GM21723 (cell line): ENCODE results near the gene PIH1D2.
"Not testable (repeated sequence)": the region's sequence is repeated elsewhere in the genome, so short reads cannot be mapped to it uniquely, and the experiment has no call there.

Source experiments
- ATAC-seq: cut with Tn5 transposase; IDR thresholded peaks from one replicate; pipeline ENCODE4 v1.9.1; 2021; ENCODE audit warnings: mild to moderate bottlenecking, moderate library complexity; ENCODE audit not compliant: unreplicated experiment

The PIH1D2 gene

DNA sequence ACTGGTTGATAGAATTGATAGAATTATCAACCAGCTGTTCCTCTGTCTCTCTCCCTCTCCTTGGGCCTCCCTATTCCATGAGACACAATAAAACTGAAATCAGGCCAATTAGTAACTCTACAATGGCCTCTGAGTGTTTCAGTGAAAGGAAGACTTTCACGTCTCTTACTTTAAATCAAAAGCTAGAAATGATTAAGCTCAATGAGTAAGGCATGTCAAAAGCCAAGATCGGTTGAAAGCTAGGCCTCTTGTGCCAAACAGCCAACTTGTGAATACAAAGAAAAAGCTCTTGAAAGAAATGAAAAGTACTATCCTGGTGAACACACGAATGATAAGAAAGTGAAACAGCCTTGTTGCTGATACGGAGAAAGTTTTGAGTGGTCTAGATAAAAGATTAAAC lies 16.6 kb downstream of the PIH1D2 start:
- ATAC-seq: no peak

DNA sequence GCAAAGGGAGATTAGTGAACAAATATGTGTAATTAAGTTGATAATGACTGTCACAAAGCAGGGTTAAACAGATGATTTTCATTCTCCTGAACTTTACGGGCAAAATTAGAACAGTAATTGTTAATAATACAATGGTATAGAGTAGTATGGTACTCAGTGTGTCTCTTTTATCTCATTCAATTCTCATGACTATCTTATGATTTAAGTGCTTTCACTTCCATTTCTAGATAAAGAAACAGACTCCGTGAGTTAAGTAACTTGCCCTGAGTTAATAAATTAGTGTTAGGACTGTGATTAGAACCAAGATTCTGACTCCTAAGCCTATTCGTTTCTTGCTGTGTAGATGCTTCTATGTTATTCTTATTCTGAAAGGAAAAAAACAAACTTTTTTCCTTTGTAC lies 22.0 kb downstream of the PIH1D2 start:
- ATAC-seq: no peak

DNA sequence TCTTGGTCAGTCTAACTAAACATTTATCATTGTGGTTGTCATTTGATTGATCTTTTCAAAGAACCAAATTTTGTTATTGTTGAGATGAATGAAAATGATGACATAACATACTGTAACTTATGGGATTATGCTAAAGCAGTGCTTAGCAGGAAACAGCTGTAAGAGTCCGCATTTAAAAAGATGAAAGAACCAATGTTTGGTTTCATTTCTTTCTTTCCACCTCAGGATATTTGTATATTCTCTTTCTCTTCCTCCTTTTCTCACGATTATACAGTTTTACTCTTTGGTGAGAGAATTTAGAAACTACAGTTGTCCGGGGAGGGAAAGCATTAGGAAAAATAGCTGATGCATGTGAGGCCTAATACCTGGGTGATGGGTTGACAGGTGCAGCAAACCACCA lies 23.1 kb downstream of the PIH1D2 start:
- ATAC-seq: peak; percentile 91

DNA sequence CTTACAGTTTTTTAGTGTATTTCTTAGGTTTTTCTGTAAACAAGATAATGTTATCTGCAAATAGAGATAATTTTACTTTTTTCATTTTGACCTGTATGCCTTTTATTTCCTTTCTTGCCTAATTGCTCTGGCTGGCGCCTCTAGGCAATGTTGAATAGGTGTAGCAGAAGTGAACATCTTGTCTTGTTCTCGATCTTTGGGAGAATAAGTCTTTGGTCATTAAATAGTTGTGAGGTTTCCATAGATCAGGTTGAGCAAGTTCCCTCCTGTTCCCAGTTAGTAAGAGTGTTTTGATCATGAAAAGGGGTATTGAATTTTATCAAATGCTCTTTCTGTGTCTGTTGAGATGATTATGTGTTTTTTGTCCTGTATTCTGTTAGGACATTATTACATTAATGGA lies 24.0 kb downstream of the PIH1D2 start:
- no peak for ATAC-seq

DNA sequence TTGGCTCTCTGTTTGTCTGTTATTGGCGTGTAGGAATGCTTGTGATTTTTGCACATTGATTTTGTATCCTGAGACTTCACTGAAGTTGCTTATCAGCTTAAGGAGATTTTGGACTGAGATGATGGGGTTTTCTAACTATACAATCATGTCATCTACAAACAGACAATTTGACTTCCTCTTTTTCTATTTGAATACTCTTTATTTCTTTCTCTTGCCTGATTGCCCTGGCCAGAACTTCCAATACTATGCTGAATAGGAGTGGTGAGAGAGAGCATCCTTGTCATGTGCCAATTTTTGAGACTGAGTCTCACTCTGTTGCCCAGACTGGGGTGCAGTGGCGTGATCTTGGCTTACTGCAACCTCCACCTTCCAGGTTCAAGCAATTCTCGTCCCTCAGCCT lies 25.6 kb downstream of the PIH1D2 start:
- ATAC-seq: not testable (repeated sequence)

DNA sequence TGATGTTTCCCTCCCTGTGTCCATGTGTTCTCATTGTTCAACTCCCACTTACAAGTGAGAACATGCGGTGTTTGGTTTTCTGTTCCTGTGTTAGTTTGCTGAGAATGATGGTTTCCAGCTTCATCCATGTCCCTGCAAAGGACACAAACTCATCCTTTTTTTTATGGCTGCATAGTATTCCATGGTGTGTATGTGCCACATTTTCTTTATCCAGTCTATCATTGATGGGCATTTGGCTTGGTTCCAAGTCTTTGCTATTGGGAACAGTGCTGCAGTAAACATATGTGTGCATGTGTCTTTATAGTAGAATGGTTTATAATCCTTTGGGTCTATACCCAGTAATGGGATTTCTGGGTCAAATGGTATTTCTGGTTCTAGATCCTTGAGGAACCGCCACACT lies 27.2 kb downstream of the PIH1D2 start:
- ATAC-seq: not testable (repeated sequence)

DNA sequence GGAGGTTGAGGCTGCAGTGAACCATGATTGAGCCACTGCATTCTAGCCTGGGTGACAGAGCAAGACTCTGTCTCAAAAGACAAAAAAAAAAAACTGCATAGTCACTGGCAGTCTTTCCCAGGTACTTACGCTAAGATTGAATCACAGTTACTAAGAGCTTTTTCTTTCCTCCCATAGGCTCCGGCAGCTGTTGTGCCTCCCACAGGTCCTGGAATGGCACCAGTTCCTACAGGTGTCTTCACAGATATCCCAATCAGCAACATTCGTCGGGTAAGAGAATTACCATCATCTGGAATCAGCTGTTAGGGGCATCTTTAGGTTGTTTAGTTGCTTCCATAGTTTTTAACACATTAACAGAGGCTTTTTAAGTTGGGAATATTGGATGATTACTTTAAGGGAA lies 28.9 kb downstream of the PIH1D2 start:
- ATAC-seq: no peak

DNA sequence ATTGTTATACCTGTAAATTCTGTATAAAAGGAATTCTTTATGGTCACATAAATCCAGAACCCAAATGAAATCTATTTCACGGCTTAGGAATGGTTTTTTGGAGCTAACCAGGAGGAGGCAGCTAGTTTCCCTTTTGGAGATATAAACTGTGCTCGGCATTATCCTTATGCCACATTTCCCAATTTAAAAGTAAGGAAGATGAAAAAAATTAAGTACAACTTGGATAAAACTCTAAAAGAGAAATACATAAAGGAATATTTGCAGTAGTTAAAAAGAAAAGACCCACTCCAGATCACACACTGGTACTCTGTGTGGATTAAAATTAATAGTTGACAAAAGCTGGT lies 30.9 kb downstream of the PIH1D2 start:
- no peak for ATAC-seq

DNA sequence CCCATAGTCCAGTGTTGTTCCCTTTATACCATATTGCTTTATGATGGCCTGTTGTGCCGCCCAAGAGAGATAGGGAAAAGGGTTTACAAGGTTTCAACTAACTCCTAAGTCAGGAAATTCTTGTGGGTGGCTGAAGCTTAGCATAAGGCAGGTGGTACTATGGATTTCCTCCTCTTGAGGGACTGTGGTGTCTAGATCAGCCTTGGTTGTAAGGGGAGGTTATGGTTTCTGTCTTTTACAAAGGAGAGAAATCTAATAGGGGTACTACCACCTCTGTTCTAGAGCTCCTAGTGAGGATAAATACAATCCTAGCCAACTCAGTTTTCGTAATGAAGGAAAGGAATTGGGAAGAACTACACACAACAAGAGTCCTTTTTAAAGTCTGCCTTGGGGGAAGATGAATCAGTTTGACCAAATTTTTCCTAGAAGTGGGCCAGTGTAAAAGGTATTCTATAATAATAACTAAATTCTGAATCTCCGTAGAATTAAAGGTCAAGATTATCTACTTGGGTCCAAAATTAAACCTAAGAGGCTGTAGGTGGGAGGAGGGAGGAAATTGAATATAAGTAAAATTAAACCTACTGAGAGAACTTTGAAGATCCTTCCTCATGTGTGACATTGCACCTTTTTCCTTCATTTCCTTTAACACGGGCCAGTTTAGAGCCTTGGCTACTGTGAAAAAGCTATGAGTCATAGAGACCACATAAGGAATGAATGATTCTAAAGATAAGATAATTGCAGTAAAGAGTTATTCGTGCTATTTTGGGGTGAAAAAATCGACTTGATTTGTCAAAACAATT lies 31.5 kb downstream of the PIH1D2 start:
- ATAC-seq: no peak

DNA sequence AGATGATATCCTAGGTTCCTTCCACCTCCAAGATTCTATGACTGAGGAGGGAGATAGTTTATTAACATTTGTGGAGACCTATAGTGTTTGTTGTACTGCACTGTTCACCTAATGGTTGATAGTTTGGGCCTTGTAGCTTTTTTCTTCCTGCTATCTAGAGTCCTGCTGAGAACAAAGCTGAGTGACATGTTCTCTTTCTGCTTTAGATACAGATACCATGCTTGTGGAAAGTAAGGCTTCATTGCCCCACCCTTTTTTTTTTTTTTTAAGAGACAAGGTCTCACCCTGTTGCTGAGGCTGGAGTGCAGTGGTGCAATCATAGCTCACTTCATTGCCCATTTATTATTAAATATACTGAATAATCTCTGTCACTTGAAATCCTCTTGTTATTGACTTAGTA lies 36.3 kb downstream of the PIH1D2 start:
- no peak for ATAC-seq

DNA sequence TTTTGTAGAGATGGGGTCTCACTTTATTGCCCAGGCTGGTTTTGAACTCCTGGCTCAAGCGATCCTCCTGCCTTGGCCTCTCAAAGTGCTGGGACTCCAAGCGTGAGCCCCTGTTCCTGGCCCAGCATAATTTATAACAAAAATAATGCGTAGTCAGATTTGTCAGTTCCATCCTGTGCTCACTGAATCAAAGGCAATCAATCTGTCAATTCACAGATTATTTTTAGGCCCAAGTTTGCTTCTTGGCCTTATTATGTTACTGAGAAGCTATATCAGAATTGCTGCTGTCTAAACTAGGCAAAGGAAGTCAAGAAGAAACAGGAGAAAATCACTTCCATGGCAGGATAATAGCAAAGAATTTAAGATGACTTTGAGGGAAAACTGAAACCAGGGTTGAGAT lies 39.9 kb downstream of the PIH1D2 start:
- ATAC-seq: no peak

DNA sequence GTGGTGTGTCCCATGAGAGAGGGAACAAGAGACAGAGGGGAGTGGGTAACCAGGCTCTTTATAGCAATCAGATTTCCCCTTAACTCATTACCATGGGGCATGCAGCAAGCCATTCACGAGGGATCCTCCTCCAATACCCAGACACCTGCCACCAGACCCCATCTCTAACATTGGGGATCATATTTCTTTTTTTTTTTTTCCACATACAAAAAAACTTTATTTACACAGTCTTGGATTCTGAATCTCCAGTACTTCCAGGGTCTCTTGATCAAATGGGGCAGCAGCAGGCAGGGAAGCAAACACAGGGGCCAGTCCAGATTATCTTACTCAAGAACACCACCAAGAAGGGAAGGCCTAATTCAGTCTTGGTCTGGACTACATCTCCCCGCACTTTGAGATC lies 44.4 kb downstream of the PIH1D2 start:
- no peak for ATAC-seq

DNA sequence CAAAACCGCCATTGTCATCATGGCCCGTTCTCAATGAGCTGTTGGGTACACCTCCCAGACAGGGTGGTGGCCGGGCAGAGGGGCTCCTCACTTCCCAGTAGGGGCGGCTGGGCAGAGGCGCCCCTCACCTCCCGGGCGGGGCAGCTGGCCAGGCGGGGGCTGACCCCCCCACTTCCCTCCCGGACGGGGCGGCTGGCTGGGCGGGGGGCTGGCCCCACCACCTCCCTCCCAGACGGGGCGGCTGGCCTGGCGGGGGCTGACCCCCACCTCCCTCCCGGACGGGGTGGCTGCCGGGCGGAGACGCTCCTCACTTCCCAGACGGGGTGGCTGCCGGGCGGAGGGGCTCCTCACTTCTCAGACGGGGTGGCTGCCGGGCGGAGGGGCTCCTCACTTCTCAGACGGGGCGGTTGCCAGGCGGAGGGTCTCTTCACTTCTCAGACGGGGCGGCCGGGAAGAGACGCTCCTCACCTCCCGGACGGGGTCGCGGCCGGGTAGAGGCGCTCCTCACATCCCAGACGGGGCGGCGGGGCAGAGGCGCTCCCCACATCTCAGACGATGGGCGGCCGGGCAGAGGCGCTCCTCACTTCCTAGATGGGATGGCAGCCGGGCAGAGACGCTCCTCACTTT lies 46.9 kb downstream of the PIH1D2 start:
- not testable (repeated sequence) for ATAC-seq

DNA sequence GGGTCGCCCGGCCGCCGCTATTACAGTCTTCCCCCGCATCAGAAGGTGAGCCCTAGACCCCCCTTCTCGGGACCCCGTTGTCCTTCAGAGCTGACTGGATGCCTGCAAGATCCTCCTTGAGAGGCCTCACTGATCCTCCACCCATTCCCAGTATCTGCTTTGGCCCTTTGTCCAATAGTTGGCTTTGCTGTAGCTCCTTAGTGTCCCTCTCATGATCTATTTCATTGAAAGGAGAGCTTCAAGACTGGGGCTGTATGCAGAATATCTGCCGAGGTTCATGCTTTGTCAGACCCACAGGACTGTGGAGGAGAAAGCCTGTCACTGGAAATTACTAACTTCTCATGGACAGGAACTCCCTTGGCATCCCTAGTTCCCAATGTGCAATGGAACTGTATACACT lies 48.1 kb downstream of the PIH1D2 start:
- peak; percentile 10 for ATAC-seq

DNA sequence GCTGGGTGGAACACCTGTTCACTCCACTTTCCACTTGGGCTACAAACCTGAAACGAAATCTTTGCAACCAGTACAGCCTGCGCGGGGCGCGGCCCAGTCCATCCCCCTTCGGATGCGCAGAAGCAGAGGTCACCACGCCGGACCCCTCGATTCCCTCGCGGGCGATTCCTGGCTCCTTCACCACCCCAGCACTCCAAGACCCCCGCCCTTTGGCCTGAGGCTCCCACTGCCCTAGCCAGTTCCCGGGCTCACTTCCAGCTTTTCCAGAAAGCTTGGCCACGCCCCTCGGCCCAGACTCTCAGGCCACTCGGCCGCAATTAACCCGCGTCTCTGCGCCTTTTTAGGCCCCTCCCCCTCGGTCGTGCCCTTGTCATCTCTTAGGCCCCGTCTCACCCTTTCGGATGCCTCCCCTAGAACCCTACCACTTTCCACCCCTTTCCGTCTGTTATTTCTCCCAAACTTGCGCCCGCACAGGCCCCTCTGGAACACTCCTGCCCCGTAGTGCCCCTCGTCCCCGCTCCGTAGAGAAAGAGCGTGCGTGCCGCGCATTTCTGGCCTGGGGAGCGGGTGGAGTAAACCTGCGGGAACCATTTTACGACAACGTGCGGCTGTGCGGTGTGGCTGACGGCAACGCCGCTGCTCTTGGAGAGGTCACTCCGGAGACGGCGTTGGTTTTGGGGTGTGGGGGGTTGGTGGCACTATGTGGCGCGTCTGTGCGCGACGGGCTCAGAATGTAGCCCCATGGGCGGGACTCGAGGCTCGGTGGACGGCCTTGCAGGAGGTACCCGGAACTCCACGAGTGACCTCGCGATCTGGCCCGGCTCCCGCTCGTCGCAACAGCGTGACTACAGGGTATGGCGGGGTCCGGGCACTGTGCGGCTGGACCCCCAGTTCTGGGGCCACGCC lies 48.8 kb downstream of the PIH1D2 start, which contains the start of gene DLAT:
TSS of gene DLAT (plus strand) at position 636 of the 906 bp plus-strand sequence. CDS start at position 701, 65 bp downstream.
- peak; percentile 76 for ATAC-seq

DNA sequence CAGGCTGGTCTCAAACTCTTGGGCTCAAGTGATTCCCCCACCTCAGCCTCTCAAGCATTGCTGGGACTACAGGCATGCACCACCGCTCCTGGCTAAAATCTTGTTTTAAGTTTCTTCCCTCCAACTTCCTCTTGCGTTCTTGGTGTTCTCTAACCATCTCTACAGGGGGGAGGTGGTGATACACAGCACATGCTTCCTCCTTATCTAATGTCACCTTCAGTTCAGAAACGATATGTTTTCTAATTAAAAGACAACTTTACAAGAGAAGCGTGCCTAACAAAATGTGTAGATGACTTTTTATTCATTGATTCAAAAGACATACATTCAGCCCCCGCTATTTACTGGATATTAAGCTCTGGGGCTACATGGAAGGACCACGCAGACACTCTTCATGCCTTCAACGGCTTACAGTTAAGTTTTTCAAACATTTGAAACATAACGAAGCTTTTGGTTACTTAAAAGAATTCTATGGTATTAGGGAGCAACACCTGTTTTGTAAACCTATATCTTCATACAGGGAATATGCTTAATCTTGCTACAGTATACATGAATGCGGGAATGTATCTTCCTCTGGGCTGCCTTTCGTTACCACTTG lies 49.5 kb downstream of the PIH1D2 start:
- peak; percentile 53 for ATAC-seq

DNA sequence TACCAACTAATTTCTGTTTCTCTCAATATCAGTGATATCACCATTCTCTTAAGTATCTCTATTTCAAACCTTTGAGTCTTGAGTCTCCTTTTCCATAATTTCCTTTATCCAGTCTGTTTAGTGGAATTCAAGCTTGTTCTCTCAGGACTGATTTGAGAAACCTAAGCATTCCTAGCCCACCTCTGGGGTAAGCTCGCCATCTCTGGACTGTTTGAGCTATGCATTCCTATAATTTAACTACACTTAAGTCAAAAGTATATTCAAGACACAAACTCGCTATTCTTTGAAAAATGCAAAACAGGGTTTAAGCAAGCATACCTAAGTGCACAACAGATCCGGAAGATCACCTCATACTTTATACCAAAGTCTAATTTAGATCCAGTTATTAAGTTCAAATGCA lies 50.7 kb downstream of the PIH1D2 start:
- no peak for ATAC-seq

DNA sequence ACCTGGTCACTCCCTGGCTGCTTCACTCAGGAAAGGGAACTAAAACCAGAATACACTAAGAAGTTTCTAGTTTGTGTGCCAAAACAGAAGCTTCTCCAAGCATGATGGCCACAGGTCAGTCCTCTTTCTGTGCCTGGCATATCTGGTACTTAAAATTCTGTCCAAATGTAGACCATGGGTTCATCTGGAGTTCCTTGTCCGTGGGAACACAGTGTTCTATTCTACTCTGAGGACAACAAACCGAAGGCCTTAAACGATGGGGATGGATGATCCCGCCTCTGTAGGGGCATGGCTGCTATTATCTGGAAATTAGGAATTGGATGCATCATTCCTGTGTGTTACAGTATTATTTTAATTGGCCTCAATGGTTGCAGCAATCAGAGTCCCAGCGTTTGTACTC lies 54.8 kb downstream of the PIH1D2 start:
- ATAC-seq: no peak
